Measurements from ENCODE around the gene SPART.
A peak's percentile ranks its signal among the peaks of the same experiment; 100 is the strongest.
"Not testable (repeated sequence)": the region's sequence is repeated elsewhere in the genome, so short reads cannot be mapped to it uniquely, and the experiment has no call there.

SPART gene

DNA sequence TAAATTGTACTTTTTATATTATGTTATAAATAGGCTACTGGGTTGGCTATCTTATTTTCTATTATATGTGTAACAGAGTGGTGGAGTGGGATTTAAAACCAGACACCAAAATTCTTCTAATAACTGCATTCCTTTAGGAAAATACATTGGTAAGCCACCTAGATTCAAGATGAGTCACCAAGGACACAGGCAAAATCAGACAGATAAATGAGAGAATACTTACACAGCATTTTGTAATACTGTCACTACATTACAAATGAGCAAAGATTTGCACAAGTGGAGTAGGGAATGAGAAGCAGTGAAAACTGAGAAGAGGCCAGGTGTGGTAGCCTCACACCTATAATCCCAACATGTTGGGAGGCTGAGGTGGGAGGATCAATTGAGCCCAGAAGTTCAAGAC, 6.2 kb upstream of the SPART start:
- no peak for DNase-seq

DNA sequence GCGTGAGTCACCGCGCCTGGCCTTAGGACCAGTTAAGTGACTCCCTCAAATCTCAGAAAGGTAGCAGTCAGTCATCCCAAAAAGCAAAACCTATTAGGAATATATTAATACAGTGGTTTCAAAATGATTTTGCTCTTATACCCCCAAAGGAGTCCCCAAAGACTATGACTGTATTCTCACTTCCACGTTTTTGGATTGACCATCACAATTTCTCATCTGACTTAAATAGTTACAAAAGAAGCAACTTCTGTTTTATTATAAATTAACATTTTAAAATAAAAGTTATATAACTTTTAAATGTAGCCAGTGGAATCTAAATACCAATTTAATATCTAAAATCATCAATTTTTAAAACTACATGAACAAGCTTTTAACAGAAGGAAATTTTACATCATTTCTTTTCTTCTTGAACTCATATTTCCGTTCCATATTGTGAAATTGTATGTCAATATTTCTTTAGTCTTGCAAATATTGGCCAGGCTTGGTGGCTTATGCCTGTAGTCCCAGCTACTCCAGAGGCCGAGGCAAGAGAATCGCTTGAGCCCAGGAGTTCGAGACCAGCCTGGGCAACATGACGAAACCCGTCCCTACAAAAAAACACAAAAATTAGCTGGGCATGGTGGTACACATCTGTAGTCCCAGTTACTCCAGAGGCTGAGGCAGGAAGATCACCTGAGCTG, 1.5 kb upstream of the SPART start:
- no peak for DNase-seq

DNA sequence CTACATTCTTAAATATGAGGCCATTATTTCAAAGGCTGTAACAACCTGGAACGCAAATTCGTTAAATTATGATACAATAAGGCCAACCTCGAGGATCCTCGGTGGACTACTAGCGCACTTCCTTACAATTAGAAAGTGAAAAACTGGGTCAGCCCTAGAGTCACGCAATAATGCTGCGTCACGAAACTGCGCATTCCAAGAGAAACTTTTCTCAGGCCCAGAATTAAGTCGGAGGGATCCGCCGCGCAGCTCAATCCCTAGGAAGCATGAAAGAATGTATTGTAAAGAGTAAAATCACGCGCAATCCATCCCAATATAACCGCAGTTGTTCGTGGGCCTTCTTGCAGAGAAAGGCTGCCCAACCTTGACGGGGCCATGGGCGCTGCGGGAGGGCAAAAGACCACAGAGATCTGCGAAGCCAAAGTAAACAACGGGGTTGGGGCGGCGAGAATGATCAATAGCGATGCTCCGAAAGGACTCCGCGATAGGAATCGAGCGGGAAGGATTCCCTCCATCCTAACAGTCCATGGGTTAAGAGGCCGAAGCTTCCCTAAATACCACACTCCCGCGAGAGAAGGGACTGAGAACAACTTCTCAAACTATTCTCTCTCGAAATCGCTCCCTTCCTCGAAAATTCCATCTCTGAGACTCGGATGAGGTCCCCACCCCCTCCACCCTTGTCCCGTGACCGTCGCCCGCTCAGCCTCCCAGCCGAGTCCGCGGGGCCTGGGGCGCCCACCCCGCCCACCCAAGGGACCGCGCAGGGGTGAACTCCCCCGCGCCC, 564 bp downstream of the SPART start:
- peak; percentile 48 for DNase-seq

DNA sequence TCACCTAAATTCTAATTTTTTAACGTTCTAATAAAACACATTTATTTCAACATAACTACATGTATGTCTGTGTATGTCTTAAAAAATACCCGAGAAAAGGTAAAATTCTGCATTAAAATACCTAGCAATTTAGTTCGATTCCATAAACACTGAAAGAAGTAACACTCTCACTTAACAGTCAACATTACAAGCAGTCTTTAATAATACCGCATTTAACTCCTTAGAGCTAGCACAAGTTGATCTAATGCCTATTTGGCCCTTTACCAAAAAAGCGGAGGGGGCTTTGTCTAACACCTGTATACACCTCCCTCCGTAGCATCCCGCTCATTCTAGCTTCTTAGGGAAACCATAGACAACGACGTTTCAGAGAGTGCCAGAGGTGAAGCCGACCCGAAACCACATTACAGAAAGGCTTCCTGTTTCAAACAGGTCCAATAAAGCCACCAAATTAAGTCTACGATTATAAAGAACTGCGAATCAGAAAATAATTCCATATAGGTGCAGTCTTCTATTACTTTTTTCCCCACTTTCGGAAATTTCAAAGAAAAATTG, 1.2 kb downstream of the SPART start:
- peak; percentile 21 for DNase-seq

DNA sequence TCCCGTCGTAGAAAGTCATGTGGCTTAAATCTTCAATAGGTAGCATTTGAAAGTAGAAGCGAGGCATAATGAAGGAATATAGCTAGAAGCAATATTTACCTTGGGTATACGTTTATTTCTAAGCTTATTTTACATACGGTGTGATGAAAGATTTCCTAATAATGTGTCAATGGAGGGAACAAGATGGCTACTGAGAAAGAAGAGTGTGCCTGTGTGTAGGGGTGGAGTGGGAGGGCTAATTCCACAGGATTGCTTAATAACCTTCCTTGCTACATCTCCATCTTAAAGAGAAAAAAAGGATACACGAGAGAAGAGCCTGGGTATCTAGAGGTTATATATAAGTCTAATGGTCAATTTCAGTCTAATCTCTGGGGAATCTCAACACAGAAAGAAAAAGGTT, 2.0 kb downstream of the SPART start:
- DNase-seq, result no peak

- no peak for DNase-seq
Observed at GRCh38 chr13:36343766-36344165, 2.4 kb downstream of the SPART start.

DNA sequence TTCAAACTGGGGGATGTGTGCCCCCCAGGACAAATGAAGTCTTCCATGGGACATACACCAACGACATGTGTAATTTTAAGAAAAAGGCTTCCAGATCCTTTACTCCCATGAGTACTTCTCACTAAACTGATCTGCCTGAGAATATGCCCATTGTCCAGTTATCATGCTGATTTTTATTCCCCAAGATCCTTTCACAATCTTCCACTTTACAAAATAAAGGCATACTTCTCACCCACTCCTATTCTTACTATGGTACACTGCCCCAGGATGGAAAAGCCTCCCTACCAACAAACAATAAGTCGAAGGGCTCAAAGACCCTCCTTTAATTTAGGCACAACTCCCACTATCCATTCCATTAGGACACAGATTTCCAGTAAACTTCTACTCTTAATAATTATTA, 3.5 kb downstream of the SPART start:
- DNase-seq, result no peak

DNA sequence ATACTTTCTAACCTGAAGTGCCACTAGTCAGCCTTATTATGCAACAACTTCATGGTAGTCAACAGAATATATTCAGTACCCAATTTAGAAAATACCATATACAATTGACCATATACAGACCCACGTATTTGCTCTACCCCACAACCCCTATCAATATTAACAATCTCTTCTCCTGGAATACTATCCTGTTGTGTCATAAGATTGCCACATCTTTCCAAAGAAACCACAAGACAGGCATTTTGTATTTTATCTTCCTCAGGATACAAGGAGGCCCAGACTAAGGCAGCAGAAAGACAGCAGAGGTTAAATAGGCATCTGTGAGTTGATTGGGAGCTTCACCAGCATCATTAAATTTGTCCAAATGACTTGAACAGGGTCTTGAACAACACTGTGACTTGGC, 4.5 kb downstream of the SPART start:
- no peak for DNase-seq

- DNase-seq, result no peak
Observed at GRCh38 chr13:36339600-36340155, 6.5 kb downstream of the SPART start.

DNA sequence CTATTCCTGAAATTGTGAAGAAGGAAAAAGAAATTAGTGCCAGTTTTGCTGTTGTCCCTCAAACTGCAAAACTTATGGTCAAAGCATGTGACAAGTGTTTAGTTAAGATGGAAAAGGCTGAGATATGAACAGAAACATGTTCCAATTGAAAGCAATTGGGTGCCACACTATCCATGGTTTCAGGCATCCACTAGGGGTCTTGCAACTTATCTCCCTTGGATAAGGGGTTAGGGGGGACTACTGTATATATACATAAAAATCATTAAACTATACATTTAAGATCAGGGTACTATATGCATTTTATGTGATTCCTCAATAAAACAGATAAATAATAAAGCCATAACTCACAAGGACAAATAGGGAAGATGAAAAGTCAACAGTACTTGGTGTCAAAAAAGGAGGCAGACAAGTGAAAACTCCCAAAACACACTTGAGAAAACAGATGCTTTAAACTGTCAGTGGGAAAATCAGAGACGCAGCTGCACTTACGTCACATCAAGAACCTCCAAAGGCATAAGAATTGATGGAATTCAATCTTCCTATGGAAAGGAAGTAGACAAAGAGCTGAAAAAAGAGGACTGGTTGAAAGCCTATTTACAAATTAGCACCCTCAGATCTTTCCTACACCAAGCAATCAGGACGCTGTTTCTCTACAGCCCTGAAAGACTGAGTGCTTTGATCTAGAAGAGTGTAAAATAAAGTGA, 8.1 kb downstream of the SPART start:
- DNase-seq, result no peak

GRCh38 chr13:36332986-36333385, 13.2 kb downstream of the SPART start:
- no peak for DNase-seq

GRCh38 chr13:36332255-36332654, 13.9 kb downstream of the SPART start:
- DNase-seq, result not testable (repeated sequence)

GRCh38 chr13:36331280-36331679, 14.9 kb downstream of the SPART start:
- no peak for DNase-seq

GRCh38 chr13:36329361-36329760, 16.8 kb downstream of the SPART start:
- no peak for DNase-seq

- no peak for DNase-seq
Observed at GRCh38 chr13:36328821-36329220, 17.4 kb downstream of the SPART start.

DNA sequence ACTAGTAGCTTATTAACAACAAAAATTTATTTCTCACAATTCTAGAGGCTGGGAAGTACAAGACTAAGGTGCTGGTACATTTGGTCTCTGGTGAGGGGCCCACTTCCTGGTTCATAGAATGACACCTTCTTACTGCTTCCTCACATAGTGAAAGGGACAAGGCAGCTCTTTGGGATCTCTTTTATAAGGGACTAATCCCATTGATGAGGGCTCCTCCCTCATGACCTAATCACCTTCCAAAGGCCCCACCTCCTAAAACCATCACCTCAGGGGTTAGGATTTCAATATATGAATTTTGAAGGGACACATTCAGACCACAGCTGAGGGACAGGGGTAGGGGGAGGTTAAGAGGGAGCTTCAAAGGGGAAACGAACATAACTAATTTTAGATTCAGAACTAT, 20.3 kb downstream of the SPART start:
- DNase-seq, result no peak

DNA sequence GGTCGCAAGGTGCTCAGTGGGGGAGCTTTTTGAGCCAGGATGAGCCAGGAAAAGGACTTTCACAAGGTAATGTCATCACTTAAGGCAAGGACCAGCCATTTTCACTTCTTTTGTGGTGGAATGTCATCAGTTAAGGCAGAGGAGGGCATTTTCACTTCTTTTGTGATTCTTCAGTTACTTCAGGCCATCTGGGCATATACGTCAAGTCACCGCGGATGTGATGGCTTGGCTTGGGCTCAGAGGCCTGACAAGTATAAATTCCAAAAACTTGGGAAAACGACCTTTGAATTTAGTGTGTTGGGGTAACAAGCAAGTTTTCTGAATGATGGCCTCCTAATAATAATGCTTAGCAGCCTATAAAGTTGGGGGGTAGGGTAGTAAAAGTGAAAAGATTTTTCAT, 21.3 kb downstream of the SPART start:
- DNase-seq, result not testable (repeated sequence)

GRCh38 chr13:36323951-36324566, 22.1 kb downstream of the SPART start:
- no peak for DNase-seq

- no peak for DNase-seq
Observed at GRCh38 chr13:36323408-36323807, 22.8 kb downstream of the SPART start.

GRCh38 chr13:36319793-36320192, 26.4 kb downstream of the SPART start:
- not testable (repeated sequence) for DNase-seq

- no peak for DNase-seq
Observed at GRCh38 chr13:36313047-36313969, 32.9 kb downstream of the SPART start.
